Measurements from ENCODE around the gene NCKAP5. TPM values are rescaled to one million over a fixed set of nuclear protein-coding genes. Genes with fewer than 3 reads are reported as not detected.

The NCKAP5 gene
- total RNA-seq, 1 donor from 2014 or later: 0.87 TPM

GRCh38 chr2:133605766-133606137 is 37.5 kb upstream of the NCKAP5 start:
- H3K27ac Mint-ChIP-seq (ENCODE audit: unreplicated experiment): no peak overlapping the region
- H3K27me3 Mint-ChIP-seq (ENCODE audit: low read depth): peaks cover 10% of the 10 kb centered on the region
- DNase-seq (ENCODE audit: low spot score): no peak
- TF ChIP-seq, protein P1, sequence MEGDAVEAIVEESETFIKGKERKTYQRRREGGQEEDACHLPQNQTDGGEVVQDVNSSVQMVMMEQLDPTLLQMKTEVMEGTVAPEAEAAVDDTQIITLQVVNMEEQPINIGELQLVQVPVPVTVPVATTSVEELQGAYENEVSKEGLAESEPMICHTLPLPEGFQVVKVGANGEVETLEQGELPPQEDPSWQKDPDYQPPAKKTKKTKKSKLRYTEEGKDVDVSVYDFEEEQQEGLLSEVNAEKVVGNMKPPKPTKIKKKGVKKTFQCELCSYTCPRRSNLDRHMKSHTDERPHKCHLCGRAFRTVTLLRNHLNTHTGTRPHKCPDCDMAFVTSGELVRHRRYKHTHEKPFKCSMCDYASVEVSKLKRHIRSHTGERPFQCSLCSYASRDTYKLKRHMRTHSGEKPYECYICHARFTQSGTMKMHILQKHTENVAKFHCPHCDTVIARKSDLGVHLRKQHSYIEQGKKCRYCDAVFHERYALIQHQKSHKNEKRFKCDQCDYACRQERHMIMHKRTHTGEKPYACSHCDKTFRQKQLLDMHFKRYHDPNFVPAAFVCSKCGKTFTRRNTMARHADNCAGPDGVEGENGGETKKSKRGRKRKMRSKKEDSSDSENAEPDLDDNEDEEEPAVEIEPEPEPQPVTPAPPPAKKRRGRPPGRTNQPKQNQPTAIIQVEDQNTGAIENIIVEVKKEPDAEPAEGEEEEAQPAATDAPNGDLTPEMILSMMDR (IDR thresholded peaks at IDR 0.05): no peak
- no peaks in the 10 kb centered on the region for H3K9me3 Mint-ChIP-seq (ENCODE audit: low read depth)
- H3K36me3 Mint-ChIP-seq (ENCODE audit: low read depth): no peaks in the 10 kb centered on the region
- no peak overlapping the region for H3K4me3 Mint-ChIP-seq (ENCODE audit: unreplicated experiment)
- H3K4me1 Mint-ChIP-seq (ENCODE audit: low read depth): peaks cover 5% of the 10 kb centered on the region

GRCh38 chr2:133605011-133605765 is 36.9 kb upstream of the NCKAP5 start:
- H3K36me3 Mint-ChIP-seq (ENCODE audit: low read depth): no peaks in the 10 kb centered on the region
- no peaks in the 10 kb centered on the region for H3K9me3 Mint-ChIP-seq (ENCODE audit: low read depth)
- H3K4me3 Mint-ChIP-seq (ENCODE audit: unreplicated experiment): no peak overlapping the region
- no peak overlapping the region for H3K27ac Mint-ChIP-seq (ENCODE audit: unreplicated experiment)
- peaks cover 5% of the 10 kb centered on the region for H3K4me1 Mint-ChIP-seq (ENCODE audit: low read depth)
- peaks cover 8% of the 10 kb centered on the region for H3K27me3 Mint-ChIP-seq (ENCODE audit: low read depth)
- TF ChIP-seq, protein P1 (IDR thresholded peaks at IDR 0.05): no peak
- DNase-seq (ENCODE audit: low spot score): no peak

- Mint-ChIP-seq H3K36me3 (ENCODE audit: low read depth) (peaks cover 2% of the 10 kb centered on the region), H3K4me3 (ENCODE audit: unreplicated experiment) (no peak overlapping the region), H3K27me3 (ENCODE audit: low read depth) (peaks cover 6% of the 10 kb centered on the region), H3K27ac (ENCODE audit: unreplicated experiment) (no peak overlapping the region), H3K4me1 (ENCODE audit: low read depth) (peaks cover 5% of the 10 kb centered on the region), H3K9me3 (ENCODE audit: low read depth) (no peaks in the 10 kb centered on the region)
- TF ChIP-seq, protein P1 (IDR thresholded peaks at IDR 0.05): no peak
- no peak for DNase-seq (ENCODE audit: low spot score)
Measured at GRCh38 chr2:133603109-133603508, 34.8 kb upstream of the NCKAP5 start.

DNA sequence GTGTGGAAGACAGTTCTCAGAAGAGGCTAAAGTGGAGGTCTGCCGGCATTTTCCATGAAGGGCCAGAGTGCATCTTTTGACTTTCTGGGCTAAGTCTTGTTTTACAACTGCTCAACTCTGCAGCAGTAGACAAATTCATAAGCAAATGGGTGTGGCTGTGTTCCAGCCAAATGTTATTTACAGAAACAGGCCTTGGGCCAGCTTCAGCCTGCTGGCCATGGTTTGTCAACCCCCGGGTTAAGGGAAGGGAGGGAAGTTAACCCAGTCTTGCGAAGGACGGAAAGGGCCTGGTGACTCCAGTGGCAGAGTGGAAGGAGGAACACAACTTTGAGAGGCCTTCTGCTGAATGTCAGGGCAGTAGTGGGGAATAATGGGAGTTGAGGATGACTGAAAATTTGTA is 34.3 kb upstream of the NCKAP5 start:
- H3K4me1 Mint-ChIP-seq (ENCODE audit: low read depth): peaks cover 5% of the 10 kb centered on the region
- no peak for DNase-seq (ENCODE audit: low spot score)
- no peak overlapping the region for H3K27ac Mint-ChIP-seq (ENCODE audit: unreplicated experiment)
- TF ChIP-seq, protein P1 (IDR thresholded peaks at IDR 0.05): no peak
- H3K27me3 Mint-ChIP-seq (ENCODE audit: low read depth): peaks cover 6% of the 10 kb centered on the region
- no peaks in the 10 kb centered on the region for H3K9me3 Mint-ChIP-seq (ENCODE audit: low read depth)
- H3K4me3 Mint-ChIP-seq (ENCODE audit: unreplicated experiment): no peak overlapping the region
- peaks cover 2% of the 10 kb centered on the region for H3K36me3 Mint-ChIP-seq (ENCODE audit: low read depth)

- no peak for DNase-seq (ENCODE audit: low spot score)
- Mint-ChIP-seq H3K4me1 (ENCODE audit: low read depth) (peaks cover 5% of the 10 kb centered on the region), H3K4me3 (ENCODE audit: unreplicated experiment) (no peak overlapping the region), H3K36me3 (ENCODE audit: low read depth) (peaks cover 2% of the 10 kb centered on the region), H3K27ac (ENCODE audit: unreplicated experiment) (no peak overlapping the region), H3K9me3 (ENCODE audit: low read depth) (no peaks in the 10 kb centered on the region), H3K27me3 (ENCODE audit: low read depth) (peaks cover 6% of the 10 kb centered on the region)
- TF ChIP-seq, protein P1 (IDR thresholded peaks at IDR 0.05): no peak
Measured at GRCh38 chr2:133600266-133600928, 32.1 kb upstream of the NCKAP5 start.

Data from chondrocyte (in vitro differentiated cells).